Epithelial cell of esophagus (primary cell): ENCODE data around the gene PAXIP1.

Experiments used
- DNase-seq: peaks from one replicate; pipeline ENCODE4 v3.0.0; 2010; ENCODE audit warnings: low read depth
- H3K4me3 ChIP-seq: 2 replicates; pipeline ENCODE4 v1.5.1; 2011; ENCODE audit warnings: mild to moderate bottlenecking, low read length, control low read depth
- TF ChIP-seq, protein P1 (sequence below): IDR thresholded peaks from 2 replicates; pipeline ENCODE4 v1.5.1; 2011; ENCODE audit warnings: low read depth, mild to moderate bottlenecking, low read length, control low read depth, inconsistent platforms; ENCODE audit not compliant: insufficient read depth; ENCODE audit errors: missing control alignments

Gene PAXIP1

DNA sequence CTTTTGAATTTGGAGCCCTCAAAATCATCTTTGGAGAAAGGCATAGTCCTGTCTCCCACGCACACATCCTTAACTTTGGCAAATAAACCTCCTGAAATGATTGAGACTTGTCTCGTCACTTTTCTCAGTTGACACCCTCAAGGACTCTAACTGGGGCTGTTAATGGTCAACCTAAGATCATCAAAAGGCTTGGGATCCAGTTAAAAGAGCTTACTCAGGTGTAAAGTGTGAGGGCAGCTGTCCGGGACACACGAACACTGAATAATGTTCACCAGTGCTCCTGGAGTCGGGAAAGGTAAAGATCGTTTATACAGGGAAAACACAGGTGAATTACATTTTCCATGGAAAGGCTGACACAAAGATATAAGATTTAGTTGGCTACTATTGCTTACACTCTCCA lies 84.7 kb downstream of the PAXIP1 start:
- no peak overlapping the region for H3K4me3 ChIP-seq
- TF ChIP-seq, protein P1, sequence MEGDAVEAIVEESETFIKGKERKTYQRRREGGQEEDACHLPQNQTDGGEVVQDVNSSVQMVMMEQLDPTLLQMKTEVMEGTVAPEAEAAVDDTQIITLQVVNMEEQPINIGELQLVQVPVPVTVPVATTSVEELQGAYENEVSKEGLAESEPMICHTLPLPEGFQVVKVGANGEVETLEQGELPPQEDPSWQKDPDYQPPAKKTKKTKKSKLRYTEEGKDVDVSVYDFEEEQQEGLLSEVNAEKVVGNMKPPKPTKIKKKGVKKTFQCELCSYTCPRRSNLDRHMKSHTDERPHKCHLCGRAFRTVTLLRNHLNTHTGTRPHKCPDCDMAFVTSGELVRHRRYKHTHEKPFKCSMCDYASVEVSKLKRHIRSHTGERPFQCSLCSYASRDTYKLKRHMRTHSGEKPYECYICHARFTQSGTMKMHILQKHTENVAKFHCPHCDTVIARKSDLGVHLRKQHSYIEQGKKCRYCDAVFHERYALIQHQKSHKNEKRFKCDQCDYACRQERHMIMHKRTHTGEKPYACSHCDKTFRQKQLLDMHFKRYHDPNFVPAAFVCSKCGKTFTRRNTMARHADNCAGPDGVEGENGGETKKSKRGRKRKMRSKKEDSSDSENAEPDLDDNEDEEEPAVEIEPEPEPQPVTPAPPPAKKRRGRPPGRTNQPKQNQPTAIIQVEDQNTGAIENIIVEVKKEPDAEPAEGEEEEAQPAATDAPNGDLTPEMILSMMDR: no peak
- DNase-seq: no peak

DNA sequence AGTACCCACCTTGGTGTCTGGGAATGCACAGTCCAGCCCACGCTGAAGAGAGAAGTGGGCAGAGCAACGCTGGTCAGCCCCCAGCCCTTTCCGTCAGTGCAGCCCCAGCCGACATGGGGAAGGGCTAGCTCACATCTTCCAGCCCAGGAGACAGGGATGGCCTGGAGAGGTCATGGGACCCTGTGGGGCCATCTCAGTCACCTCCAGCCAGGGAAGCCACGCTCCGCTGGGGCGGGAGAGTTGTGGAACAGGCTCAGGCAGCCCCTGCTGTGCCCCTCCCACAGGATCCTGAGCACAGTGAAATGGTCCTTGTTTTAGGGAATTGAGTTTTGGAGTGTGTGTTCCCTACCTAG lies 85.1 kb downstream of the PAXIP1 start:
- TF ChIP-seq, protein P1: no peak
- DNase-seq: no peak
- H3K4me3 ChIP-seq: no peak overlapping the region

DNA sequence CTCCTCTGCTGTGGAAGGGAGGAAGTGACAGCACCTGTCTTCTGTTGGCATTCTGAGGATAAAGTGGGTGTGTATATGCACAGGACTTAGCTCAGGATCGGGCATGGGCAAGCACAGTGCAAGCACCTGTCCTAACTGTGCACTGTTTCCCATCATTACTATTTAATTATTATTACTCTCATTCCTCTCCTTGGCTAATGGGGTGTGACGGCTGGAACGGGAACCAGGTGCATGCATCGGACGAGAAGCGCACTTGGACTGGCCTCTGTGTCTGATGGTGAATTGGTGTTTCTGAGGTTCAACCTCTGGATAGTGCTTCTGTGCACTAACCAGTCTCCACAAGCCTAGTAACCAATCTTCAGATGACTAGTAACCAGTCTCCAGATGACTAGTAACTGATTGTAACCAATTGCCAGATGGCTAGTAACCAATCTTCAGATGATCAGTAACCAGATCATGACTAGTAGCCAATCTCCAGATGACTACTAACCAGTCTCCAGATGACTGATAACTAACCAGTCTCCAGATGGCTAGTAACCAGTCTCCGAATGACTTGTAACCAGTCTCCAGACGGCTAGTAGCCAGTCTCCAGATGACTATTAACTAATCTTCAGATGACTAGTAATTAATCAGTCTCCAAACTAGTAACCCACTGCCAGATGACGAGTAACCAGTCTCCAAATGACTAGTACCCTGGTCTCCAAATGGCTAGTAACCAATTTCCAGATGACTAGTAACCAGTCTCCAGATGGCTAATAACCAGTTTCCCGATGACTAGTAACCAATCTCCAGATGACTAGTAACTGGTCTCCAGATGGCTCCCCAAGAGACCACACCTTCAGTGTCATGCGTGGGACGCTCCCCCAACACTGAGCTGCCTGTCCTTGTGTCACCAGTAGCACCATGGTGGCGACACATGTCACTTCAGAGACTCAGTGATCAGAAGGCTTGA lies 85.8 kb downstream of the PAXIP1 start:
- no peak overlapping the region for H3K4me3 ChIP-seq
- DNase-seq: no peak
- TF ChIP-seq, protein P1: no peak

DNA sequence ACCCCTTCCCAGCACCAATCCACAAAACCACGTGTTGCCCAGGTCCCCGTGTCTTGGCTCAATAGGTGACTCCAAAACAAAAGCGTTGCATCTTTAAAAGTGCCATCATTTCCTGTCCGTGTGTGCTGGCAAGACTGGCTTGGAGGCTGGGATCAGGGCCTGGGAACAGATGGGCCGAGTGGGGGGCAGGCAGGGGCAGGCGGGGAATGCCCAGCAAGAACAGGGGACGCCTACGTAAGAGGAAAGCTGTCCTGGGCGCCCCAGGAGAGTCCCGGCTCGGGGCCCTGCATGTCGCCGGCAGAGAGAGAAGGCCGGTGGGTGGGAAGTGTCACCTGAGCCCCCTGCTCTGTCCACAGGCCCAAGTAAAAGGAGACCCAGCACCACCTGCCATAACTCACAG lies 86.5 kb downstream of the PAXIP1 start:
- no peak overlapping the region for H3K4me3 ChIP-seq
- no peak for DNase-seq
- TF ChIP-seq, protein P1: no peak

DNA sequence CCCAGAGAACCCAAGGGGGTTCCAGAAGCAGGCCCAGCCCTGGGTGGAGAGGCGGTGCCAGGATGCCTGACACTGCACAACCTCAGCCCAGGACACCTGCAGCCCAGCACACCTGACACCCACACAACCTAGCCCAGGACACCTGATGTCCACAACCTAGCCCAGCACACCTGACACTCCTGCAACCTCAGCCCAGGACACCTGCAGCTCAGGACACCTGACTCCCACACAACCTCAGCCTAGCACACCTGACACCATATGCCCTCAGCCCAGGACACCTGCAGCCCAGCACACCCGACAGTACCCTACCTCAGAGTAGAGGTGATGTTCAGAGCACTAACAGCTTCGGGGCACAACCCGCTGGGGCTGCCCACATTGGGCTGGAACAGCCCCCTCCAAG lies 87.3 kb downstream of the PAXIP1 start:
- TF ChIP-seq, protein P1: no peak
- H3K4me3 ChIP-seq: no peak overlapping the region
- no peak for DNase-seq

DNA sequence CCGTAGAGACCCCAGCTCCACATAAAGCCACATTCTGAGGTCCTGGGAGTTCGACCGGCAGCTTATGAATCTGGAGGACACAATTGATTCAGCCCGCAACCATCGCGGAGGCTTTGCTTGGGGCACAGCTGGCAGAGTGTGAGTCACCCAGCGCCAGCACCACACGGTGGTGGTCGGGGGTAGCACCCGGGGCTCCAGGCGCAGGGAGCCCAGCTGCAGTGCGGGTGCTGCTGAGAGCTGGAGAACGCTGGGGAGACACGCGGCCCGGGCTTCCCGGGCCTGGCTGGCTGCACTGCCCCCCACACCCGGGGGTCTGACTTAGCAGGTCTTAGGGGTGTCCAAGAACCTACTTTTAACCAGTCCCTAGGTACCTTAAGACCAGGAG lies 87.9 kb downstream of the PAXIP1 start:
- no peak overlapping the region for H3K4me3 ChIP-seq
- no peak for DNase-seq
- TF ChIP-seq, protein P1: no peak
